Measurements from ENCODE around the gene SMCP.
A peak's percentile ranks its signal among the peaks of the same experiment; 100 is the strongest.

Gene SMCP

GRCh38 chr1:152886758-152887409 is 8.8 kb downstream of the SMCP start:
- no peak for DNase-seq

GRCh38 chr1:152888126-152888525 is 10.0 kb downstream of the SMCP start:
- no peak for DNase-seq

GRCh38 chr1:152899027-152899426 is 20.9 kb downstream of the SMCP start:
- no peak for DNase-seq

GRCh38 chr1:152899883-152900282 is 21.8 kb downstream of the SMCP start:
- DNase-seq, result no peak

- DNase-seq, result no peak
Observed at GRCh38 chr1:152901631-152902030, 23.5 kb downstream of the SMCP start.

- peak; percentile 60 to 96 (median 88) for DNase-seq
Observed at GRCh38 chr1:152902636-152903035, 24.5 kb downstream of the SMCP start.

GRCh38 chr1:152904688-152905440 is 26.7 kb downstream of the SMCP start:
- no peak for DNase-seq

- DNase-seq, result no peak
Observed at GRCh38 chr1:152906023-152906565, 28.0 kb downstream of the SMCP start.

- DNase-seq, result no peak
Observed at GRCh38 chr1:152907686-152908601, 29.8 kb downstream of the SMCP start, which contains the start of gene IVL. Gene IVL (plus strand): TSS chr1:152908546. CDS start chr1:152909798, 1,252 bp downstream.

GRCh38 chr1:152909206-152909605 is 31.1 kb downstream of the SMCP start:
- no peak for DNase-seq

- no peak for DNase-seq
Observed at GRCh38 chr1:152912471-152912870, 34.3 kb downstream of the SMCP start.

- DNase-seq, result no peak
Observed at GRCh38 chr1:152912900-152913299, 34.8 kb downstream of the SMCP start.

- peak in 2 of 3 experiments; percentile 53 to 69 for DNase-seq
Observed at GRCh38 chr1:152917794-152918193, 39.7 kb downstream of the SMCP start.

GRCh38 chr1:152919071-152919470 is 40.9 kb downstream of the SMCP start:
- no peak for DNase-seq

GRCh38 chr1:152924191-152924590 is 46.1 kb downstream of the SMCP start:
- DNase-seq, result peak; percentile 4 to 93 (median 55)

- peak in 2 of 3 experiments; percentile 28 to 37 for DNase-seq
Observed at GRCh38 chr1:152926091-152926490, 48.0 kb downstream of the SMCP start.

GRCh38 chr1:152928671-152929070 is 50.5 kb downstream of the SMCP start:
- DNase-seq, result no peak

- DNase-seq, result peak in 1 of 3 experiments; percentile 63
Observed at GRCh38 chr1:152932170-152932811, 54.2 kb downstream of the SMCP start.

- DNase-seq, result no peak
Observed at GRCh38 chr1:152933196-152933595, 55.1 kb downstream of the SMCP start.

All from NCI-H1417 (cell line).